Right cardiac atrium (tissue), 5 donors: ENCODE measurements around the gene MRPL9. TPM values are rescaled to one million over a fixed set of nuclear protein-coding genes. Genes with fewer than 3 reads are reported as not detected.

Source experiments
- ATAC-seq, 2 donors: fragments of 200-7000 bp; cut with Tn5 transposase; one replicate each; pipeline versions ENCODE4 v1.8.0 to v1.9.1; 2020; ENCODE audit warnings: moderate library complexity in 2 of 2, mild to moderate bottlenecking in 1 of 2
- DNase-seq, 3 donors: peaks; one replicate each; pipeline ENCODE4 v3.0.0-alpha.2; 2020
- H3K27ac ChIP-seq: one replicate; pipeline ENCODE4 v1.5.1; 2013; ENCODE audit warnings: mild to moderate bottlenecking, low read length, control low read depth, moderate library complexity
- H3K27me3 ChIP-seq: one replicate; pipeline ENCODE4 v1.6.1; 2013; ENCODE audit not compliant: control insufficient read depth, insufficient read depth
- H3K4me1 ChIP-seq: one replicate; pipeline ENCODE4 v1.6.1; 2013; ENCODE audit warnings: low read length; ENCODE audit not compliant: control insufficient read depth, insufficient read depth
- H3K4me3 ChIP-seq: one replicate; pipeline ENCODE4 v1.5.1; 2013; ENCODE audit warnings: low read length, control low read depth
- H3K9me3 ChIP-seq: one replicate; pipeline ENCODE4 v1.6.1; 2013; ENCODE audit warnings: low read length; ENCODE audit not compliant: control insufficient read depth
- whole genome bisulfite sequencing: extraction: QIAGEN DNeasy Blood & Tissue Kit; methylation state at CpG from one replicate; pipeline ENCODE4 v1.1.7; 2013; 5-methylcytosine and 5-hydroxymethylcytosine counted together
- intact Hi-C, 4 donors: fragments of 100-400 bp; cut with DNase I; formaldehyde crosslinking; loops; one replicate each; pipeline versions ENCODE4 v1.11.0 to v1.14.0; 2022 to 2023
- long read RNA-seq, 4 donors: library from polyadenylated mRNA; unstranded; transcript quantifications; one replicate each; pipeline ENCODE4 v2.0.0, GENCODE V29; 2020 to 2021
- polyA plus RNA-seq: library from polyadenylated mRNA; stranded (reverse); fragments of 200-250 nt; gene quantifications from one replicate; pipeline ENCODE4 v1.2.3, GENCODE V29; 2013
- total RNA-seq, 4 donors: library from RNA; stranded (reverse); fragmentation: NEBNext Ultra II Directional; extraction: Animal tissue kit (Norgen Biotek cat#: 25700); gene quantifications; one replicate each; pipeline ENCODE4 v1.2.1, GENCODE V29; 2021
- donor health status: healthy with polysubstance abuse.
- donor health status: DM: no; HTN: yes; CAD: no.
- donor health status: DM: no; HTN: no; CAD: no.
- donor health status: DM: no; HTN: yes; CAD: no; lungs with severe emphysema.
- donor health status: DM: yes; HTN: yes; CAD: no.

Gene MRPL9
- total RNA-seq (10 to 100 TPM; 36.7 to 51.8 (median 41.0) TPM), polyA plus RNA-seq (40.0 TPM)
- long read RNA-seq, donor 1, transcript MRPL9-202 (7 exons, 1,296 nt): major isoform, 31 of 43 reads
- long read RNA-seq, donor 1, partial matches to known transcripts: 4 of 43 reads
- long read RNA-seq, donor 1, other reads (novel, unspliced or antisense): 7 of 43 reads
- long read RNA-seq, donor 2, transcript MRPL9-202 (7 exons, 1,296 nt): major isoform, 16 of 22 reads
- long read RNA-seq, donor 2, partial matches to known transcripts: 3 of 22 reads
- long read RNA-seq, donor 2, other reads (novel, unspliced or antisense): 1 of 22 reads
- long read RNA-seq, donor 3, transcript MRPL9-202 (7 exons, 1,296 nt): major isoform, 59 of 70 reads
- long read RNA-seq, donor 3, transcript MRPL9-201 (6 exons, 882 nt): minor isoform, 5 of 70 reads
- long read RNA-seq, donor 3, partial matches to known transcripts: 1 of 70 reads
- long read RNA-seq, donor 3, other reads (novel, unspliced or antisense): 5 of 70 reads
- long read RNA-seq, donor 4, transcript MRPL9-202 (7 exons, 1,296 nt): major isoform, 18 of 23 reads
- long read RNA-seq, donor 4, partial matches to known transcripts: 4 of 23 reads
- long read RNA-seq, donor 4, other reads (novel, unspliced or antisense): 1 of 23 reads

DNA sequence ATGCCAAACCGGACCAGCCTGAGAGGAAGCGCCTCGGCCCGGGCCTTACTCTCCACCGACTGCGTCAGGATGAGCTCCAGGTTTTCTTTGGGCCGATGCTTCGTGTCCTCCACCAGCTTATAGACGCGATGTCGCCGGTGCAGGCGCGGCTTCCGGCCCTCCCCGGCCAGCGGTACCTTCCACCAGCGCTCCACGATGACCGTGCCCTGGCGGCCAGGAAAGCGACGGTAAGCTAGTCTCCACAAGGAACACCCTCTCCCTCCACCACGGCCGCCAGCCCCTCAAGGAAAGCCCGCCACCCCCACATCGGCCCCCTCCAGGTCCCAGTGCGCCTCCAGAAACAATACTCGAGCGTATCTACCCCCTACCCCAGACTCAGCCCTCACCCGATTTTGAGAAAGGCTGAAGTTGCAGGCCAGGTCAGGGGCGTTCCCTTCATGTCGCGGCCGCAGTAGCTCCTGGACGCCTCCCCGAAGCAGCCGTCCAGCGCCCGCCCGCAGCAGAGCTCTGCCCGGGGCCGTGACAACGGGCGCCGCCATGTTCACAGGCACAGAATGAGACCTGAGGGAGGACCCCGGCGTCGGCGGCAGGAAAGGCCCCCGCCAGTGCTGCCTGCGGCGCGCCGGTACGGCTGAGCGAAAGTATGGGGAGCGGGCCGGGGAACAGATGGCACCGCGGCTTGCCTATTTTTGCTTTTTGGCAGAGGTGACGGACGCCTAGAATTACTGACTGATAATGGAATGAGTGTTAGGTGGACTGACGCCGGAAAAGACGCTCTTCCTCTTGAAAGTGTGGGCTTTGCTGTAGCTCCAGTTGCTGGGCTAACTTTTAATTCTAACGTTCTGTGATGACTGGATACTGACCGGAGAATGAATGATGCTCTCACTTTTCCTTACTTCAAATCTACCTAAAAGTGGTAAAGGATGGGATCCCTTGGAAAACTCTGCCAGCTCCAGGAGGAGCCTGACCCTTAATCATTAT lies at the start of gene MRPL9:
Gene MRPL9, minus strand, starts transcription at position 556 of the 981 bp plus-strand sequence. Its CDS starts 17 bp downstream, at position 539.
- WGBS: under 1% methylated on average over 68 of the region's 68 CpGs
- intact Hi-C loops: no loop called here

DNA sequence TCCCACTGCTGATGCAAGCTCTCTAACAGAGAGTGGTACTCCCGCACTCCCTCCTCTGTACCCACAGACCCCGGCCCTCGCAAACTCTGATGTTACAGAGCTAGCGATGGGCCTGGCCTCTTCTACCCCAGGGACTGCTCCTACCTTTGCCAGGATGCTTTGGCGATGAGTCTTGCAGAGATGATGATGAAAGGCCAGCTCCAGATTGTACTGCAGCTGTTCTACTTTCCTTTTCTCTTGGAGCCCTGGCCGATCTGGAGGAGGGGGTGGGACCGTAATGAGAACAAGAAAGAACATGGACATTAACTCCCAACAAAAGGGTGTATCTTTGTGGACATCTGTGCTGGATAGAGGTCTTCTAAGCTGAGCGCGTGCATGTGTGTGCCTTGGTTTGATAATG lies 47.9 kb upstream of the MRPL9 start:
- 78% methylated on average over 9 of the region's 9 CpGs for WGBS
- no peak for ATAC-seq
- intact Hi-C loops: no loop called here
- DNase-seq: no peak
- Histone ChIP-seq H3K4me1 (no peaks in the 10 kb centered on the region), H3K27me3 (no peaks in the 10 kb centered on the region), H3K9me3 (no peaks in the 10 kb centered on the region), H3K4me3 (no peak overlapping the region), H3K27ac (no peak overlapping the region)

More for the DNA sequence above, at the start of gene MRPL9:
- peak; percentile 99 for ATAC-seq
- H3K9me3 ChIP-seq: no peaks in the 10 kb centered on the region
- H3K27ac ChIP-seq: peak within 1 kb of the TSS; percentile 76
- peak; percentile 84 to 94 (median 94) for DNase-seq
- H3K4me3 ChIP-seq: peak within 1 kb of the TSS; percentile 93
- no peaks in the 10 kb centered on the region for H3K27me3 ChIP-seq
- peaks cover 1% of the 10 kb centered on the region for H3K4me1 ChIP-seq

DNA sequence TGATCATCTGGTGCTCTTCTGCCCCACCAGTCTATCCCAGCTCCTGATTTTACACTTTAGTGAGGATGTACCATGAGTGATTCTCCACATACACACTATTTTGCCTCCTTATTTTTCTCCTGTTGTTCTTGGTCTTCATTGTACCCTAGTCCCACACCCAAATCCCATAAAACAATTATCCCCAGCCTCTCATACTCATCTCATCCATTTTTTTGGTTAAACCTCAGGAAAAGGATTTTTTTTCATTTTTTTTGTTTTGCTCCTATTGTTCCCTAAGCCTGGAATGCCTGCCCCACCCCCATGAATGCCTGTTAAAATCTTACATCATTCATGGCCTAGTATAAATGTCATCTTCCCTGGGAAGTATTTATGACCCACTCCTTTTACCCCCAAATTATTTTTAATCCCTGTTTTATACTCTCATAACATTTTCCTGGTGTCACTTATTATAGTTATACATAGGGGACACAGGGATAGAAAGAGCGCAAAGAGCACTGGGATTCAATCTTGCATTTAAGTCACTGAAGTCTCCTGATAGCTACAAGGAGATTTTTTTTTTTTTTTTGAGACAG lies 46.8 kb upstream of the MRPL9 start:
- H3K9me3 ChIP-seq: no peaks in the 10 kb centered on the region
- no peak overlapping the region for H3K27ac ChIP-seq
- intact Hi-C loops: no loop called here
- WGBS: 100% methylated on average over 1 of the region's 1 CpG
- no peak overlapping the region for H3K4me3 ChIP-seq
- no peak for ATAC-seq
- DNase-seq: no peak
- no peaks in the 10 kb centered on the region for H3K4me1 ChIP-seq
- H3K27me3 ChIP-seq: no peaks in the 10 kb centered on the region

DNA sequence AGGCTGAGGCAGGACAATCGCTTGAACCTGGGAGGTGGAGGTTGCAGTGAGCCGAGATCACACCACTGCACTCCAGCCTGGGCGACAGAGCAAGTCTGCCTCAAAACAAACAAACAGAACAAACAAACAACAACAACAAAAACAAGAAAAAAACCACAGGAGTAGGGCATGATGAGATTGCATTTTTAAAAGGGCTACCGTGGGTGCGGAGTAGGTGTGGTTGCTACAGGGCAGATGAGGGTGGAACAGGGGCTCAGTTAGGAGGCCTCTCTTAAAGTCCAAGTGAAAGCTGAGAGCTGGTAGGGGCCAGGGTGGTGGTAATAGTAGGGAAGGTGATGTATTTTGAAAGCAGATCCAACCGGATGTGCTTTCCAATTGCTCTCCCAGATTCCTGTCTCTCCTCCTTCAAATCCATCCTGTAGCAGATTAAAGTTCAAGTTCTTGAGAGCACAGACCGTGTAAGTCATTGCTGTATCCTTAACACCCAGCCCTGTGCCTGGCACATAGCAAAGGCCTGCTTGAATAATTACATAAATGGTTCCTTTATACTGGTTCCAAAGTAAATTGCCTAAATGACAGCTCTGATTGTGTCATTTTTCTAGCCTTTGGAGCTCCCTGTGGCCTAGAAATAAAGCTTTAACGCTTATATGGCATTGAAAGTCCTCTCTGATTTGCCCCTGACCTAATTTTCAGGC lies 46.1 kb upstream of the MRPL9 start:
- WGBS: 63% methylated on average over 8 of the region's 8 CpGs

DNA sequence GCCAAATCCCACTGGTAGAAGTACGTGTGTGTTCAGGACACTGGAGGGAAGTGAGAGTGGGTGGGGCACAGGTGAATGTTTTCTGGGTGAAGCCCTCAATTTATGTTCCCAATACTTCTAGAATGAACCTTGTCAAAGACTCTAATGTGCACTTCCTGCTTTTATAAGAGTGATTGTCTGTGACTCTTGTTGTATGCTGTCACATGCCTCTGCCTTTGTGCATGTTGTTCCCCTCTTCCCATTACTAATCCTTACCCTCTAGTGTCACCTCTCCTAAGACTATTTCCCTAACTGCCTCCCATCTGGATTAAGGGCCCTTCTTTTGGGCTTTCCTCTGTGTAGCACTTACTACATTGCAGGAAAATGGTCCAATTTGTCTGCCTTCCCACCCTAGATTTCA lies 44.5 kb upstream of the MRPL9 start:
- no peak for DNase-seq
- no peak overlapping the region for H3K4me3 ChIP-seq
- ATAC-seq: no peak
- no peaks in the 10 kb centered on the region for H3K27me3 ChIP-seq
- no peaks in the 10 kb centered on the region for H3K4me1 ChIP-seq
- H3K27ac ChIP-seq: no peak overlapping the region
- 51% methylated on average over 1 of the region's 1 CpG for WGBS
- intact Hi-C loops: no loop called here
- H3K9me3 ChIP-seq: no peaks in the 10 kb centered on the region

More for the DNA sequence above, 46.1 kb upstream of the MRPL9 start:
- Histone ChIP-seq H3K4me1 (no peaks in the 10 kb centered on the region), H3K27ac (no peak overlapping the region), H3K27me3 (no peaks in the 10 kb centered on the region), H3K4me3 (no peak overlapping the region), H3K9me3 (no peaks in the 10 kb centered on the region)
- DNase-seq (no peak), ATAC-seq (peak; percentile 34 to 51)
- intact Hi-C loops: no loop called here

DNA sequence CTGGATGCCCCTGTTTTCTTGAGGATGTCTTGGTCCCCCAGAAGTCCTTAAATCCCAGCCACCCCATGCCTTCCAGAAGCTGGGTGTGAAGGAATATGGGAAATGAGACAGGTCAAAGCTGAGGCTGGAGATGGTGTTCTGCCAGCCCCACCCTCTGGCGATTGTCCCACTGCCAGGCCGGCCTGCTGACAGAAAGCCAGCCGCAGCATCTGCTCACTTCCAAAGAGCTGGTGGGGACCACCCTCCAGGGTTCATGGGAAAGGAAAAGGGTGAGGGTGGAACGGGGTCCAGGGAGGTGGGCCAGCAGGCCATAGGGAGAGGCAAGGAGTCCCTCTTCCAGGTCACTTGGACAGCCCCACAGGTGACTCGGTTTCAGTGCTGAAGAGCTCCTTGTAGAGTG lies 43.8 kb upstream of the MRPL9 start:
- ATAC-seq (no peak), DNase-seq (no peak)
- H3K4me1 ChIP-seq: no peaks in the 10 kb centered on the region
- H3K4me3 ChIP-seq: no peak overlapping the region
- intact Hi-C loops: no loop called here
- 75% methylated on average over 5 of the region's 5 CpGs for WGBS
- H3K27me3 ChIP-seq: no peaks in the 10 kb centered on the region
- no peaks in the 10 kb centered on the region for H3K9me3 ChIP-seq
- no peak overlapping the region for H3K27ac ChIP-seq

DNA sequence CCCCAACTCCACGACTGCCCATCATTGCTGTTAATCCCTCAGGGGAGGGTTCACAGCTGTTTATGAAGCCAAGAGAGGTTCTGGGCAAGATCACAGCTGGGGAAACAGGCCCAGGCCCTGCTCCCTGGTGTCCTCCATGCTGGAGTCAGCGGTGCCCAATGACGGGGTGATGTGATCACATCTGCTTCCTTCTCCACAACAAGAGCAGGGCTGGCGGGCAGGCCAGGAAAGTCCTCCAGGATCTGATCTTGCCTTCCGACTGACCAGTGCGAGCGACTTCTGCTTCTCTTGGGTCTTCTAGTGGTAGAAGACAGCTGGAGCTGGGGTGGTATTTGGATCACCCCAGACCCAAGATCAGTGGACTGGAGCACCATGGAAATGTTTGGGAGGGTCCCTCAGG lies 42.9 kb upstream of the MRPL9 start:
- H3K4me3 ChIP-seq: no peak overlapping the region
- WGBS: 83% methylated on average over 7 of the region's 7 CpGs
- no peak for ATAC-seq
- H3K4me1 ChIP-seq: no peaks in the 10 kb centered on the region
- no peak overlapping the region for H3K27ac ChIP-seq
- DNase-seq: no peak
- no peaks in the 10 kb centered on the region for H3K27me3 ChIP-seq
- H3K9me3 ChIP-seq: no peaks in the 10 kb centered on the region
- intact Hi-C loops: no loop called here

DNA sequence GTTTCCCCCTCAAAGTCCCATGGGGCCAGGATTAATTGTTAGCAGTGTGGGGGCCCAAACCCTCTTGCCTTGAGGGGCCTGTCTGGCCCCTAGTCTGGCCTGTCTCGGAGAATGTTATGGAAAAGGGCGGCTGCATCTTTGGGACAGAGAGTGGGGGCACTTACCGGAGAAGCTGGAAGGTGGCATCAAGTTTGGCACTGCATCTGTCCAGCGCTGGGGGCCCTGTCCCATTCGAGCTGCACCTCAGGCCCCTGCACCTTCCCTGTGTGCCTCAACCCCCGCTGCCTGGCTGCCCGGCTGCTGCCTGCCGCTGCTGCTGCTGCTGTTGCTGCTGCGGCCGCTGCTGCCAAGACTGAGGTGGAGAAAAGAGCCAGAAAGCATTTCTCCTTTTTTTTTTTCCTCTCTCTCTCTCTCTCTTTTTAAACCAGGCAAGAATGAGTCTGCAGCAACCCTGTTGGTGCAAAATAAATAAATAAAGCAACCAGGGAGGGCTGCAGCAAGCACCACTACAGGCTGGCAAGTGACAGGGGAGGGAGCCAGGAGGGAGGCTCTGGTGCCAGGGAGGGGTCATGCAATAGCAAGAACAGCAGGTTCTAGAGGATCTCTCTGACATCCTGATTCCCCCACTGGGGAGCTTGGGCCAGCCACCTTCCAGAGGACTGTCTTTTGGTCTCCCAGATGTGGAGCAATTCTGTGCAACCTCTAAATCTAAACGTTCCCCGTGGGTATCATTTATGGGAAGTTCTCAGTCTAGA lies 41.9 kb upstream of the MRPL9 start, which contains the start of gene LINGO4:
Gene LINGO4, minus strand, starts transcription at position 354 of the 755 bp plus-strand sequence. CDS start 2,715 bp downstream, outside the sequence.
- Histone ChIP-seq H3K4me3 (no peak within 1 kb of the TSS), H3K27me3 (no peaks in the 10 kb centered on the region), H3K9me3 (no peaks in the 10 kb centered on the region), H3K27ac (no peak within 1 kb of the TSS), H3K4me1 (no peaks in the 10 kb centered on the region)
- intact Hi-C loops: no loop called here
- WGBS: 56% methylated on average over 12 of the region's 12 CpGs
- ATAC-seq (no peak), DNase-seq (no peak)

DNA sequence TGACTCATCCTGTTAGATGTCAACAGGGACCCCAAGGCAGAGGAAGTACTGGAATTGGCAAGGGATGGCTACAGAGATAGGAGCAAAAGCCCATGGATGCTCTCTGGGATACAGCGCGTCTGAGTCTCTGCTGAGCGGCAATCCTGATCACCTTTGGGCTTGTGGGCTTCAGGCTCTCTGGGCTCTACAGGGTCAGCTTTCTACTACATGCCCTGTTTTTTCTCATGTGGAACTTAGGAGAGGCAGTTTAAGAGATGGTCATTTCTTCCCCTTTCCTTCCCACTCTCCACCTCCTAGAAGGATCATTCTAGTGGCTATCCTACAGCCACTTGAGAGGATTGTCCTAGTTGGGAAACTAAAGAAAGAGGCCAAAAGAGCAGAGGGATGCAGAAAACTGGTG lies 40.6 kb upstream of the MRPL9 start:
- H3K27me3 ChIP-seq: no peaks in the 10 kb centered on the region
- H3K4me3 ChIP-seq: no peak overlapping the region
- intact Hi-C loops: no loop called here
- WGBS: 90% methylated on average over 3 of the region's 3 CpGs
- DNase-seq: no peak
- H3K27ac ChIP-seq: no peak overlapping the region
- no peak for ATAC-seq
- no peaks in the 10 kb centered on the region for H3K9me3 ChIP-seq
- H3K4me1 ChIP-seq: no peaks in the 10 kb centered on the region
